Measurements from ENCODE around the gene ELSPBP1.
"Not testable (repeated sequence)": the region's sequence is repeated elsewhere in the genome, so short reads cannot be mapped to it uniquely, and the experiment has no call there.

ELSPBP1 gene

DNA sequence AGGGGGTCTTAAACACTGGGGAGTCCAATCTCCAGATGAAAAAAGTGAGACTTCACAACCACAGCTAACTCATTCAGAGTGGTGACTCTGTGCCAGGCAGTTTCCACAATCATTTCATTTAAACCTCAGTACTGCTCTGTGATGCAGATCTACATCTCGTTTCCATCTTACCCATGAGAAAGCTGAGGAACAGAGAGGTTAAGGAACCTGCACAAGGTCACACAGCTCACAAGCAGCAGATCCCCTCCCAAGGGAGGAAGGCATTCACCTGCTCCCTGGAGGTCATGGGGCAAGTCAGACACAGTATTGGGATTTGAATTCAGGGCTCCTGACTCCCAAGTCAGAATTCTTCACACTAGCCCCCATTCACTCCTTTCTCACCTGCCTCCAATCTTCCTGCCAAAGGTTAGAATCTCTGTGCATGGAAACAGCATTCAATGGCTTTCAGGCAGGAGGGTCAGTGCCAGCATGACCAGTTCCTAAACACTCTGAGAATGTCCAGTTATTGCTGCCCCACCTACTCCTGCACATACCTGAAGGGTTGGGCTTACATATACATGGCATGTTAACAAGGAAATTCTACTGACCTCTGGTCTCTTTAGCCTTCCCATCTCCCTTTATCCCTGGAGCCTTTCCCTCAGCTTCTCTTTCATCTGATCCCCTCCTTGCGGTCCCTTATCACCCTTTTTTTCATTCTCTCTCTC lies 47.6 kb downstream of the ELSPBP1 start:
- no peak for DNase-seq (ENCODE audit: low spot score)

DNA sequence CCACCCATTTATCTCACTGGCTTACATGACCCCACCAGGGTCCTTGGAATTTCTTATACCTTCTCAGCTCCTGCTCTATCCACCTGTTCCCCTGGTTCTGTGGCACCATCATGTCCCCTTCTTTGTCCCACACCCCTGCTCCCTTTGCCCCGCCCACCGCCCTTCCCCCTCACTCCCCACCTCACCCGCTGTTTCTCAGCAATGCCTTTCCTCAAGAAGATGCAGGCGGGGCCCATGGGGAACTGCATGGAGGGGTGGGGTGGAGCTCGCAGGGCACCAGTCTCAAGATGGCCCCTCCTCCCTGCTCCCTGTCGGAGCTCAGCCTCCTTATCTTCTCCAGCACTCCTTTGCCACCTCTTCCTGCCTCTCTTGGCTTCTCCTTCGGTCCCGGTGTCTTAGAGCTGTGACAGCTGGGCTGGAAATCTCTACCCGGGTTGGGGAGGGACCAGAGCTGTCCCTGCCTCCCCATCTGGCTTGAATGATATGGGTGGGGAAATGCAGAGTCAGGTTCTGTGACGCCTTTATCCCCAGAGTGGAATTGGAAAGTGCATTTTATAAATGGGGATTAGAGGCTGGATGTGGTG lies 49.3 kb downstream of the ELSPBP1 start, which contains the start of gene CABP5:
CABP5 (minus strand) TSS at position 405 of the 584 bp plus-strand sequence; CDS start at position 248, 157 bp downstream.
- no peak for DNase-seq (ENCODE audit: low spot score)

DNA sequence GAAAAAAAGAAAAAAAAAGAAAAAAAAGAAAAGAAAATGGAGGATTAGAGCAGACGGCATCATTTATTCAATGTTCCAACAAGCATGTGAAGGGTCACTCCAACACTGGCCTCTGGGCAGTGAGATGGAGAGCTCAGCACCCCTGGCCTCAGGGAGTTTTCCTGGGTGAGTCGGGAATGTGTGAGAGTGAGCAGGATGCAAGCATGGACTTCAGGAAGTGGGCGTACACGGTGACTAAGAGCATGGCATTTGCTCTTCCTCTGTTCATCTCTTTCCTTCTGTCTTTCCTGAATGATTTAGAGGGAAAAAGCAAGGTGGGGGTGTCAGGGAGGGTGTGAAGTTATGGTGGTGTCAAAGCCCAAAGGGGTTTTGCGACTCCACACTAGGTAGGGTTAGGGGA lies 50.1 kb downstream of the ELSPBP1 start:
- peak; percentile 44 for DNase-seq (ENCODE audit: low spot score)

DNA sequence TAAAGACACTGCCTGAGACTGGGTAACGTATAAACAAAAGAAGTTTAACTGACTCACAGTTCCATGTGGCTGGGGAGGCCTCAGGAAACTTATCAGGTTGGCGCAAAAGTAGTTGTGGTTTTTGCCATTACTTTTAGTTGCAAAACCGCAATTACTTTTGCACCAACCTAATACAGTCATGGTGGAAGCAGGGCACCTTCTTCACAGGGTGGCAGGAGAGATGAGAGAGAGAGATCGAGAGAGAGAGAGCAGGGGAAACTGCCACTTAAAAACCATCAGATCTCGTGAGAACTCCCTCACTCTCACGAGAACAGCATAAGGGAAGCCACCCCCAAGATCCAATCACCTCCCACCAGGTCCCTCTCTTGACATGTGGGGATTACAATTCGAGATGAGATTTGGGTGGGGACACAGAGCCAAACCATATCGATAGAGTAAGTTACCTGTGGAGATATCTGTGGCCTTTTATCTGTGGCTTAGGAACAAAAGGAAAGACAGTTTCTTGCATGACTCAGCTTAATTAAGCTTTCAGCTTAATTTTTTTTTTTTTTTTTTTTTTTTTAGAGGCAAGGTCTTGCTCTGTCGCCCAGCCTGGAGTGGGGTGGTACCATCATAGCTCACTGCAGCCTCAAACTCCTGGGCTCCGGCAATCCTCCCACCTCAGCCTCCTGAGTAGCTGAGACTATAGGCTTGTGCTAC lies 57.1 kb downstream of the ELSPBP1 start:
- no peak for DNase-seq (ENCODE audit: low spot score)

DNA sequence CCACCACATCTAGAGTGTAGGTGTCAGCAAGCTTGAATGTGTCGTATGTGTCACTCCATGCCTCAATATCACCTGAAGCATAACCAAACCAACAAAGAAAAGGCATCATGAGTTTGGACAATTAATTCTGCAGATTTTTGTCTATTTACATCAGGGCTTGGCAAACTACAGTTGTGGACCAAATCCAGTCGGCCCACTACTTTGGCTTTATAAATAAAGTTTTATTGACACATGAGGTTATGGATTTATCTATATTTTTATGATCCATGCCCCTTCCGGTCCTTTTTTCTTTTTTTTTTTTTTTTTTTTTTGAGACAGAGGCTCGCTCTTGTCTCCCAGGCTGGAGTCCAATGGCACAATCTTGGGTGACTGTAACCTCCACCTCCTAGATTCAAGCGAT lies 58.6 kb downstream of the ELSPBP1 start:
- no peak for DNase-seq (ENCODE audit: low spot score)

DNA sequence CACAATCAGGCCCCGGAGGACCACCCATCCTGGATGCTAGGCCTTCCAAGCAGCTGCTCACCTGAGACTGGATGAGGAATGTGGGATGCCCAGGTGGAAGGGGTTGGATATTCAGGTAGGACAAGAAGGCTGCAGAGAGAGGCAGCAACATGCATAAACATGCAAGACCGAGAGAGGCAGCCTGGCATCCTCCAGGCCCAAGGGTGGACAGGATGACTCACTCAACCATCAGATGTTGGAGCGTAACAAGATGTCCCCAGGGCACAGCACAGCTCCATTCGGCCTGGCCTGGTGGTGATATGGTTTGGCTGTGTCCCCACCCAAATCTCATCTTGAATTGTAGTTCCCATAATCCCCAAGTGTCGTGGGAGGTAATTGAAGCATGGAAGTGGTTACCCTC lies 59.4 kb downstream of the ELSPBP1 start:
- no peak for DNase-seq (ENCODE audit: low spot score)

DNA sequence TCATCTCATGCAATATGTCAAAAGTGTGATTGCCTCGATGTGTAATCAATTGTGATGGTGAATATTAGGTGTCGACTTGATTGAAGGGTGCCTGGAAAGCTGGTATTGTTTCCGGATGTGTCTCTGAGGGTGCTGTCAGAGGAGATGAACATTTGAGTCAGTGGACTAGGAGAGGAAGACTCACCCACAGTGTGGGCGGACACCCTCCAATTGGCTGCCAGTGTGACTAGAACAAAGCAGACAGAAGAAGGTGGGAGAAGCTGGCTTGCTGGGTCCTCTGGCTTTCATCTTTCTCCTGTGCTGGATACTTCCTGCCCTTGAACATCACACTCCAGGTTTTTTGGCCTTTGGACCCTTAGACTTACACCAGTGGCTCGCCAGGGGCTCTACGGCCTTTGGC lies 64.9 kb downstream of the ELSPBP1 start:
- no peak for DNase-seq (ENCODE audit: low spot score)

DNA sequence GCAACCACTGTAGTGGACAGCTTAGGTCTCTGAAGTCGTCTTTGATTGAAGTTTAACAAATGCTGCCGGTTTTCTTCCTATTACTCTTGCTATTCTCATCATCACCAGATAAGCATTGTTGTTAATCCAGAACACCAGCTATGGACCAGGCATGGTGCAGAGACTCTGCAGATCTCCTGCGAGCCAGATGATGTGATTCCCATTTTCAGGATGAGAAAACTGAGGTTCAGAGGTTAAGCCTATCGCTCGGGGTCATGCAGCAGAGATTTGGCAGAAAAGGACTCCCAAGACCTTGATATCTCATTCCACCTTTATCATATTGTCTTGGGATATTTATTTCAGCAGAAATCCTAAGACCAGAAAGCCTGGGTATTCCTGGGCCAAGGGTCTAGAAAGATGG lies 65.9 kb downstream of the ELSPBP1 start:
- DNase-seq (ENCODE audit: low spot score), result no peak

DNA sequence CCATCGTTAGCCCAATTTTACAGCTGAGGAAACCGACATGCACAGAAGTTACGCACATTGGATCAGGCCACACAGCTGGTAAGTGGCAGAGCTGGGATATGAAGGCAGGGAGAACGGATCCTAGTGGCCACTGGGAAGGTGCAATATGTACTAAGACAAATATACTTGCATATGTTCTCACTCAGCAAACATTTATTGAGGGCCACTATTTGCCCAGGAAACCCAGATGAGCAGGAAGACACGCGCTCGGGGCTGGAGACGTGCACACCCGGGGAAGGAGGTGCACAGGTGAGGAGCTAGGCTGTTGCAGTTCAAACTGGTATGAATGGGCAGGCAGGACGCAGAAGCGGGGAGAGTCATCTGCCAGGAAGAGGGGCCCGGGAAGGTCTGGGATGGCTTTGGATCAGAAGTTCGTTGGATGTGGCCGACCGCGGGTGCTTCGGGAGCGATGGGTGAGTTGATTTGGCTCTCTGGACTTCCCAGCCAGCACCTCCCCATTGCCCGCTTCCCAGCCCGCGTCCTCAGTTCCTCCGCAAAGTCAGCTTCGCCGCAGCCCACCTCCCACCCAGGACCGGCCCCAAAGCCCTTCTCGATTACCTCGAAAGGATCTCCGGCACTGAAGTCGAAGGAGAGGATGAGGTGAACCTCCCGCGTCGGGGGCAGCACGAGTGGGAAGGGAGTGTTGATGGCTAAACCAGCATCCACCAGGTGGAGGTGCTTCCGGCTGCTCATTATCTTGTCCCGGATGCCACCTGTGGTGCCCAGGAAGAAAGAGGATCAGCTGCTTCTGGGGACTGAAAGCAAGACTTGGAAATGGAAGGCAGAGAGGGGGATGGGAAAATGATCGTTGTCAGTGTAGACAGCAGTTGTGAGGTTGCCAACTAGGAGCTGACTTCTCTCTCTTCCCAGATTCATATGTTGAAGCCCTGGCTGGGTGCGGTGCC lies 67.2 kb downstream of the ELSPBP1 start:
- DNase-seq (ENCODE audit: low spot score), result no peak

DNA sequence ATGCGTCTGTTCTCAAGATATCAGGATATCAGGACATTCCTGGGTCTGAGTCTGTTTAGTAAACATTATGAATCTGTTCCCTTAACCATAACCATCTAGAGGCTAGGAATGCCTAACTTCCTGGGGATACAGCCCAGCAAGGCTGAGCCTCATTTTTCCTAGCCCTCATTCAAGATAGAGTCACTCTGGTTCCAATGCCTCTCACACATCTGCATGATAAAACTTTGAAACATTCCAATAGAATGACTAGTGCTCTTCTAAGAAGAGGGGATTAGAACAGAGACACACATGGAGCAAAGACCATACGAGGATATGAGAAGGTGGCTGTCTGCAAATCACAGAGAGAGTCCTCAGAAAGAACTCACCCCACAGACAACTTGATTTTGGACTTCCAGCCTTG lies 70.1 kb downstream of the ELSPBP1 start:
- peak; percentile 17 for DNase-seq (ENCODE audit: low spot score)

DNA sequence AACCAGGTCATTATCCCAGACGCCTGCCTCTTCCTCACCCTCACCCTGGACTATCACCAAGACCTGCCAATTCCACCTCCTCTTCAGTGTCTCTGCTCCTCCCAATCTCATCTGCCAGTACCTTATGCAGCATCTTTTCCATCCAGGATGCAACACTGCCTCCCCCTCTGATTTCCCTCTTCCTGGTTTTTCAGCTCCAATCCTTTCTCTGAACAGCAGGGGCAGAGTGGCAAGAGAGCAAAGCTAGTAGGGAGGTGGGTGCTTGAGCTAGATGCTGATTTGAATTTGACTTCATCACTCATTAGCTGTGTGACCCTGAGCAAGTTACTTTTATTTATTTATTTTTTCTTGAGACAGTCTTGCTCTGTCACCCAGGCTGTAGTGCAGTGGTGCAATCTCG lies 75.0 kb downstream of the ELSPBP1 start:
- no peak for DNase-seq (ENCODE audit: low spot score)

DNA sequence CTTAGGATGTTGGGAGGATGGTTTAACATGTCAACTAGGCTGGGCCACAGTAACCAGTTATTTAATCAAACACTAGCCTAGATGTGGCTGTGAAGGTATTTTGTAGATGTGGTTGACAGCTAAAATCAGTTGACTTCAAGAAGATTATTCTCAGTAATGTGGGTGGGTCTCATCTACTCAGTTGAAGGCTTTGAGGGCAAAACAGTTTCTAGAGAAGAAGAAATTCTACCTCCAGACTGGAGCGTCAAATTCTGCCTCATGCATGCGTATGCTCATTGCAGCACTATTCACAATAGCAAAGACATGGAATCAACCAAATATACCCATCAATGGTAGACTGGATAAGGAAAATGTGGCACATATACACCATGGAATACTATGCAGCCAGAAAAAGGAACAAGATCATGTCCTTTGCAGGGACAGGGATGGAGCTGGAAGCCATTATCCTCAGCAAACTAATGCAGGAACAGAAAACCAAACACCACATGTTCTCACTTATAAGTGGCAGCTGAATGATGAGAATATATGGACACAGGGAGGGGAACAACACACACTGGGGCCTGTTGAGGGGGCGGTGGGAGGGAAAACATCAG lies 75.8 kb downstream of the ELSPBP1 start:
- DNase-seq (ENCODE audit: low spot score), result not testable (repeated sequence)
